ENCODE results near the gene GEMIN2. TPM values are rescaled to one million over a fixed set of nuclear protein-coding genes. Genes with fewer than 3 reads are reported as not detected.
"Not testable (repeated sequence)": the region's sequence is repeated elsewhere in the genome, so short reads cannot be mapped to it uniquely, and the experiment has no call there.

The GEMIN2 gene, protein sequence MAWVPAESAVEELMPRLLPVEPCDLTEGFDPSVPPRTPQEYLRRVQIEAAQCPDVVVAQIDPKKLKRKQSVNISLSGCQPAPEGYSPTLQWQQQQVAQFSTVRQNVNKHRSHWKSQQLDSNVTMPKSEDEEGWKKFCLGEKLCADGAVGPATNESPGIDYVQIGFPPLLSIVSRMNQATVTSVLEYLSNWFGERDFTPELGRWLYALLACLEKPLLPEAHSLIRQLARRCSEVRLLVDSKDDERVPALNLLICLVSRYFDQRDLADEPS
- 5.1 TPM for total RNA-seq
- long read RNA-seq, transcript GEMIN2-202 (10 exons, 1,420 nt) = major isoform, 5 of 8 reads
- long read RNA-seq, partial matches to known transcripts = 0 of 8 reads
- long read RNA-seq, other reads (novel, unspliced or antisense) = 0 of 8 reads

GRCh38 chr14:39114073-39114838 is at the start of gene GEMIN2:
TSS of gene GEMIN2 (plus strand) at chr14:39114323. CDS start at chr14:39114339, 16 bp downstream.
- DNase-seq (peak; percentile 97), ATAC-seq (ENCODE audit: poor library complexity) (peak; percentile 100)
- intact Hi-C loops (cut with DNase I) = no loop called here

GRCh38 chr14:39069169-39069805 is 44.8 kb upstream of the GEMIN2 start:
- DNase-seq; intact Hi-C loops (cut with DNase I); ATAC-seq (ENCODE audit: poor library complexity): not testable (repeated sequence)

DNA sequence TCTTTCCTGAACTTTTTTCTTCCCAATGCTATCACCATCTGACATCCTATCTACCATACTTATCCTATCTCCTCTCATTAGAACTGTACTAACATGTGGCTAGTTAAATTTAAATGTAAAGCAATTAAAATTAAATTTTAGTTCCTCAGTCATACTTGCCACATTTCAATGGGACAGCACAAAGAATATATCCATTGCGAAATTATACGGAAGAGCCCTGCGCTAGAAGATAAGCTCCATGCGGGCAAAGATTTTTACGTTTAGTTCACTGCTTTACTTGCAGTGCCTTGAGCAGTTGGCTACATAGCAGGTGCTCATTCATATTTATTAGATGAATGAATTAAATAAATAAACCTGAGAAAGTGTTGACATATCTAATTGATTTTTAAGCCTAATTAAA is 44.2 kb upstream of the GEMIN2 start:
- DNase-seq = no peak
- no peak for ATAC-seq (ENCODE audit: poor library complexity)
- intact Hi-C loops (cut with DNase I) = no loop called here

DNA sequence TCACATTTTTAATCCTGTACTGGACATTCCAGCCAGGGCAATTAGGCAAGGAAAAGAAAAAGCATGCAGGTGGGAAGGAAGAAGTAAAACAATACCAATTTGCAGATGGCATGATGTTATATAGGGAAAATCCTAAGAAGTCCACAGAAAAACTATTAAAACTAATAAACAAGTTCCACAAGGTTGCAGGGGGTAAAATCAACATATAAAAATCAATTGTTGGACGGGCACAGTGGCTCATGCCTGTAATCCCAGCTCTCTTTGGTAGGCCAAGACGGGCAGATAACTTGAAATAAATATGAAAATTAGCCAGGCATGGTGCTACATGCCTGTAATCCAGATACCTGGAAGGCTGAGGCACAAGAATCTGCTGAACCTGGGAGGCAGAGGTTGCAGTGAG is 43.0 kb upstream of the GEMIN2 start:
- ATAC-seq (ENCODE audit: poor library complexity) = no peak
- intact Hi-C loops (cut with DNase I) = no loop called here
- no peak for DNase-seq

- intact Hi-C loops (cut with DNase I) = no loop called here
- no peak for DNase-seq
- no peak for ATAC-seq (ENCODE audit: poor library complexity)
Observed at GRCh38 chr14:39080886-39081285, 33.2 kb upstream of the GEMIN2 start.

DNA sequence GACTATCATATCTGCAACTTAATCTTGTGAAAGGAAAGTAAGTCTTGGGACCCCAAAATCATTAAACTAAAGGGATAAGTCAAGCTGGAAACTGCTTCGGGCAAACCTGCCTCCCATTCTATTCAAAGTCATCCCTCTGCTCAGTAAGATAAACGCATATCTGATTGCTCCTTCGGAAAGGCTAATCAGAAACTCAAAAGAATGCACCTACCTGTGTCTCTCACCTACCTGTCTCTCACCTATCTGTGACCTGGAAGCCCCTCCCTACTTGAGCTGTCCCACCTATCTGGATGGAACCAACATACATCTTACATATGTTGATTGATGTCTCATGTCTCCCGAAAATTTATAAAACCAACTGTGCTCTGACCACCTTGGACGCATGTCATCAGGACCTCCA is 31.0 kb upstream of the GEMIN2 start:
- intact Hi-C loops (cut with DNase I) = no loop called here
- DNase-seq (no peak), ATAC-seq (ENCODE audit: poor library complexity) (no peak)

GRCh38 chr14:39085933-39086332 is 28.2 kb upstream of the GEMIN2 start:
- intact Hi-C loops (cut with DNase I) = no loop called here
- ATAC-seq (ENCODE audit: poor library complexity) (no peak), DNase-seq (no peak)

DNA sequence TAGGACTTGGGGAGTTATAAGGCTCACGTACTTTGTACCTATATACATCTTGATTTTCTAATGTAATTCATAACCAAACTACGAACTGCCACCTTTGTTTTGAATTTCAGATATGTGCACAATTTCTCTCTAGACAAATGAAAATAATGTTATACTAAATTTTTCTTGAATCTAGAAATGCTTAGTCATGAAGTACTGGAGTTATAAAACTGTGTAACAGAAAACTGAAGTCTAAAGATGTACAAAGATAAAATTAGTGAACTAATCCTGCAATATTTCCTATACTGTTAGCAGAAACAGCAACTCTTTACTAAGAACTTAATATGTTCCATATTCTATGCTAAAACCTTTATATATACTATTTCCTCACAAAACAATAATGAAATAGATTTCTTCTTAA is 26.6 kb upstream of the GEMIN2 start:
- ATAC-seq (ENCODE audit: poor library complexity) (no peak), DNase-seq (no peak)
- intact Hi-C loops (cut with DNase I) = no loop called here

DNA sequence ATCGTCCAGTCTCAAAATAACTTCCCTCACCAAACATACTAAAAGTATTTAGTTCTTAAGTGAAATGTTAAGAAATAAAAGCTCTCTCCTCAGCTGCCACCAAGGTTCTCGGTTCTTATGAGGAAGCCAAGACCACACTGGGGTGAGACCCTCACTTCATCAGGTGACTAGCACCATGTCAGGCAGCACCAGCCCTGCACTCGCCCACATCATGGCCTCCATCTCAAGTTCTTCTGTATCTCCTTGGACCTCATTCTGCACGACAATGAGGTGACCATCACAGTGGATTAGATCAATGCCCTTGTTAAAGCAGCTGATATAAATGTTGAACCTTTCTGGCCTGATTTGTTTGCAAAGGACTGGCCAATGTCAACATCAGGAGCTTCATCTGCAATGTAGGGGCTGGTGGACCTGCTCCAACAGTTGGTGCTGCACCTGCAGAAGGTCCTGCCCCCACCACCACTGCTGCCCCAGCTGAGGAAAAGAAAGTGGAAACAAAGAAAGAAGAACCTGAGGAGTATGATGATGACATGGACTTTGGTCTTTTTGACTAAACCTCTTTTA is 23.5 kb upstream of the GEMIN2 start:
- ATAC-seq (ENCODE audit: poor library complexity) = no peak
- intact Hi-C loops (cut with DNase I) = no loop called here
- no peak for DNase-seq

- DNase-seq (no peak), ATAC-seq (ENCODE audit: poor library complexity) (no peak)
- intact Hi-C loops (cut with DNase I) = no loop called here
Observed at GRCh38 chr14:39091716-39092115, 22.4 kb upstream of the GEMIN2 start.

GRCh38 chr14:39094515-39094914 is 19.6 kb upstream of the GEMIN2 start:
- ATAC-seq (ENCODE audit: poor library complexity) = no peak
- intact Hi-C loops (cut with DNase I) = no loop called here
- no peak for DNase-seq

DNA sequence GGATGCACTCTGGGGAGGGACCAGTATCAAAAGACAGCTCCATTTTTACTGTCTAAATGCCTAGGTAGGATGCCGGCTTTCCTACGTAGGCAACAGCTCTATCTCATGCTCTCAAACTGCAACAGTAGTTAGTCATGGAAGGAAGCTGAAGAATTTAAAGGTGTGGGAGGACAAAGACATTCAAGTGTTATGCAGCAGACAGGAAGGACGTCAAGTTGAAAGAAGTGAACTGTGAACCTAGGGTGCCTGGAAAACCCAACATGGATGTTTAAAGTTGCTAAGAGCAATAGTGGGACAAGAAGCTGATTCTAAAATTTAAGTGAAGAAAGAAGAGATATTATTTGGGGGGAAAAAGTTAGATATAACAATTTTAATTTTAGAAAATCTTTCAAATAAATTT is 17.0 kb upstream of the GEMIN2 start:
- intact Hi-C loops (cut with DNase I) = no loop called here
- no peak for DNase-seq
- ATAC-seq (ENCODE audit: poor library complexity) = no peak

DNA sequence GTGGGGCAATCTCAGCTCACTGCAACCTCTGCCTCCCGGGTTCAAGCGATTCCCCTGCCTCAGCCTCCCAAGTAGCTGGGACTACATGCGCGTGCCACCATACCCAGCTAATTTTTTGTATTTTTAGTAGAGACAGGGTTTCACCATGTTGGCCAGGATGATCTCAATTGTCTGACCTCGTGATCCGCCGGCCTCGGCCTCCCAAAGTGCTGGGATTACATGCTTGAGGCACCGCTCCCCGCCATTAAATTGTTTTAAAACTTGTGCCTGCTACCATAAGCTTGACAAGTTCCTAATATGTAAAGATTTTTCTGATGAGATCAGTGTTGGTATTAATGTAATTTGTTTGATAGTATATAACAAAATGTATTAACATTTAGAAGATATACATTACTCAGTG is 14.9 kb upstream of the GEMIN2 start:
- DNase-seq; intact Hi-C loops (cut with DNase I); ATAC-seq (ENCODE audit: poor library complexity): not testable (repeated sequence)

DNA sequence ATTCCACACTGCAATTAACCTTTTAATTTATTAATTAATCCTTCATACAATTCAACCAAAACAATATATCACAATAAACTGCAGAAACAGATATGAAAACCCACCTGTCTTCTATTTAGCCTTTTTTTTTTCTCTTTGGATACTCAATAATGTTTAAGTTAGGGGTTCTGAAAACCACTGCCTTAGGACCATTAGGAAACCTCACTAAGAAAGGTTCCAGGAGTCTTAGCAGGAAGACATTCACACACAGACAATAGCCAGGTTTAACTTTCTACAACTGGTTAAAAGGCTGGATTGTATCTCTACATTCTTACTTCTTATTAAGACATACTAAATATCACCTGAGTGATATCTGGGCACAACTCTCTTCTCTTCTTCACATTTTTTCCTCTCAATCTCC is 14.4 kb upstream of the GEMIN2 start:
- intact Hi-C loops (cut with DNase I) = loop anchor here (10.0 kb wide), 1 partner anchor 325 kb away; no protein-coding TSS in a partner anchor
- DNase-seq (no peak), ATAC-seq (ENCODE audit: poor library complexity) (no peak)

- intact Hi-C loops (cut with DNase I) = loop anchor here (10.0 kb wide), 1 partner anchor 322 kb away; no protein-coding TSS in a partner anchor
- peak; percentile 66 for ATAC-seq (ENCODE audit: poor library complexity)
- no peak for DNase-seq
Observed at GRCh38 chr14:39102265-39102968, 11.7 kb upstream of the GEMIN2 start.

DNA sequence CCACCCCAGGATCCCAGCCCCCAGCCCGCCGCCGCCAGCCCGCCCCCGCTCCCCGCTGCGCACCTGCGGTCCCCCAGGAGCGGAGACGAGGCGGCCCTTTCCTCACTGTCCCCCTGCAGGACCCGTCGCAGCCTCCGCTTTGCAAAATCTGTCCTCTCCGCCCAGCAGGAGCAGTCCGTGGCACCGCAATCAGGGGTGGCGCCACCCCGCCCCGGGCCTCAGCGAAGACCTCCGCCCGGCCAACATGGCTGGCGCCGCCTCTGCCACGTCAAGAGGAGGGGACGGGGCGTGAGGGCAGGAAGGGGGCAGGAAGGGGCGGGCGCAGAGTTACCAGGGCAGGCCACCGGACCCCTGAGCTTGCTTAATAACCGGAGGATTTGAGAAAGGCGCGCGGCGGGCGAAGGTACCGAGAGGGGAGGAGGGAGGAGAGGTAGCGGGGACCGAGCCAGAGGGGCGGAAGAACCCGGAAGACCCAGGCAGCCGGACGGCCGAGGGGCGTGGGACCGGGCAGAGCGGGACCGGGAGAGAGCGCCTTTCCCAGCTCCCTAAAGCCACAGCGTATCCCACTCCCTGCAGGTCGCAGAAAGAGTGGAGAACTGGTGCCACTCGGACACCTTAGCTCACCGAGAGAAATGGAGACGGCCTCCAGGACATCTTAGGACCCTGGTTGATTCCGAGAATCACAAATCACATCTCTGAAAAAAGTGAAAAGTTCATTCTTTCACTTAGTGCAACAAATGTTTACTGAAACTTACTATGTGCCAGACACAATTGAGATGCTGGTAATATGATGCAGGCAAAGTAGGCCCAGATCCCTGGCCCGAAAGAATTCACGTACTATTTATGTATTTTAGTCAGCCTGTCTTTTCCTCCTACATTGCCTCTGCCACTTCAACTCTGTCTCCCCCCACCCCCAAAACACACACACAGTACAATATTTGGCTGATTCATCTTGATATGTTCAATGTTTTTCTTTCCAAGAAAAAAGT is 10.9 kb upstream of the GEMIN2 start, which contains the start of gene SEC23A:
Gene SEC23A, minus strand, starts transcription at position 267 of the 989 bp plus-strand sequence. CDS start 7,117 bp downstream, outside the sequence.
- peak; percentile 99 for ATAC-seq (ENCODE audit: poor library complexity)
- intact Hi-C loops (cut with DNase I) = loop anchor here (10.0 kb wide), 1 partner anchor 322 kb away; no protein-coding TSS in a partner anchor
- peak; percentile 95 for DNase-seq

Data from Right ventricle myocardium superior (tissue), 1 donor.